Left colon (tissue), 2 donors: Measurements from ENCODE around the gene SRBD1. TPM values are rescaled to one million over a fixed set of nuclear protein-coding genes. Genes with fewer than 3 reads are reported as not detected.

Experiments
- ATAC-seq: fragments of 200-7000 bp; cut with Tn5 transposase; one replicate; pipeline ENCODE4 v1.9.1; 2020; ENCODE audit warnings: mild to moderate bottlenecking, moderate library complexity
- DNase-seq, 2 donors: peaks; one replicate each; pipeline ENCODE4 v3.0.0-alpha.2; 2020
- intact Hi-C, 2 donors: fragments of 100-400 bp; cut with DNase I in 1 of 2; cut with micrococcal nuclease in 1 of 2; formaldehyde crosslinking; loops; one replicate each; pipeline versions ENCODE4 v1.11.2 to v1.14.0; 2022; cut with DNase I, micrococcal nuclease
- total RNA-seq, 2 donors: library from RNA; stranded (reverse); fragmentation: NEBNext Ultra II Directional; extraction: Animal tissue kit (Norgen Biotek cat#: 25700); gene quantifications; one replicate each; pipeline ENCODE4 v1.2.1, GENCODE V29; 2021
- donor health status: DM: no; HTN: no; CAD: no.
- donor health status: DM: yes; HTN: yes; CAD: no.

Gene SRBD1
- total RNA-seq, 2 donors from 2014 or later = 14.6 to 16.2 TPM

DNA sequence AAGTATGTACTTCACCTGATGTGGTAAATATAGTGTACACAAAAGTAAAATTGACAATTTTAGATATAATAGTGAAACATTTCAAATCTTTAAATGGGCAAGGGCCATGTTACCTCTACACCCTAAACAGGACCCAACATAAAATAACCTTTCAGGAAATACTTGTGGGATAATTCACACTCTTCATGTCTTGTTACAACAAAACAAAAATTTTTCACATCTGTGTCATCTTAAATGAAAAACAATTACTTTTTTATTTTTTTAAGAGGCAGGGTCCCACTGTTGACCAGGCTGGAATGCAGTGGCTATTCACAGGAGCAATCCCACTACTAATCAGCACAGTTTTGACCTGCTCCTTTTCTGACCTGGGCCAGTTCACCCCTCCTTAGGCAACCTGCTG, 42.1 kb downstream of the SRBD1 start:
- no peak for DNase-seq
- ATAC-seq = no peak
- intact Hi-C loops = no loop called here

DNA sequence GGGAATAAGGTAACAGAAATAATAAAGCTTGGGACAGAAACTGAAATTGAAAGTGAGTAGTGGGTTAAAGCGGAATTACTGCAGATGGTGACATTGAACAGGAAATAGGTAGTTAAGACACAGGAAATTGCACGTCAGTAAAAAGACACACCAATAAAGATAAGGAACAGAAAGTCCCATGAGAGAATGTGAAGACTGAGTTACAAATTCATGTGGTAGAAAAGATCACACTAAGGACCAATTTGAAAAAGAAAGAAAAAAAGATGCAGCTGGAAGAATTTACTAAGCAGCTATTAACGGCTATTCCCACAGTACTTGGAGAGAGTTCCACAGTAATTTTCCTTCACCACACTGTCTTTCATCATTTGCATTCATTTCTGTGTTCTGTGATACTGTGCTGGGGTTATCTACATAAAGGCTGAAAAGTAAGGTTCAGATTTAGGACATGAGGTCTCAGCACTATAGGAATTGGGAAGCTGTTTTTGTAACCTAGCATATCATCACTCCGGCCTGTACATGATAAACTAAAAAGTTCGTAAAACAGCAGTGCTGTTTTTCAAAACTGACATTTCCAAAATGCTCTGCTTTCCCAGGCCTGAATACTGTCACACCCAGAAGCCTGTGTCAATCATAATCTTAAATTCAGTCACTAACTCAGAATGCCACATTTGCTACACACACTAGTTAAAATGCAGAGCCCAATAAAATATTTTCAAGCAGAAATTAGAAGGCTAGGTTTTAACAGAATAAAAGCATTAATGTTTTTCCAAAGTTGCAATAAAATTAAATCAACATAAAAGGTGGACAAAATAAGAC, 42.9 kb downstream of the SRBD1 start:
- ATAC-seq = peak; percentile 97
- intact Hi-C loops = no loop called here
- DNase-seq = no peak

DNA sequence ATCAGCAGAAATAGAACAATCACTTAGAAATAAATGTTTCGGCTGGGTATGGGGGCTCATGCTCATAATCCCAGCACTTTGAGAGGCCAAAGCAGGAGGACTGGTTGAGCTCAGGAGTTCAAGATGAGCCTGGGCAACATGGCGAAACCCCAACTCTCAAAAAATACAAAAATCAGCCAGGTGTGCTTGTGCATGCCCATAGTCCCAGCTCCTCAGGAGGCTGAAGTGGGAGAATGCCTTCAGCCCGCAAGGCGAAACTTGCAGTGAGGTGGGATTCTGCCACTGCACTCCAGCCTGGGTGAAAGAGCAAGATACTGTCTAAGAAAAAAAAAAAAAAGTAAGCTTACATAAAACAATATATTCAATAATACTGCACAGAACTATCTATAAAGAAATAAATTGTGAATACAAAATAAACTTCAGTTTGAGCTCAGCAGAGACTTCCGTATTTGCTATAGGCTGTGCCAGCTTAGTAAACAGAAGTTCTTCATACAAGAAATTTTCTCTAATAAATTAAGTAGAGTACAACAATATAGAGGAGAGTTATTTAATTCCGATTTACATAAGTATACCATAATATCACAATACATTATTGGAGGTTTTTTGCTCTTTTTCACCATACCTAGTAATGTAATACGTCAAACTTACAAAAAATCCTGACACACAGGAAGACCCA, 43.6 kb downstream of the SRBD1 start:
- DNase-seq (peak in 1 of 2 donors; percentile 15), ATAC-seq (peak; percentile 8)
- intact Hi-C loops = no loop called here

DNA sequence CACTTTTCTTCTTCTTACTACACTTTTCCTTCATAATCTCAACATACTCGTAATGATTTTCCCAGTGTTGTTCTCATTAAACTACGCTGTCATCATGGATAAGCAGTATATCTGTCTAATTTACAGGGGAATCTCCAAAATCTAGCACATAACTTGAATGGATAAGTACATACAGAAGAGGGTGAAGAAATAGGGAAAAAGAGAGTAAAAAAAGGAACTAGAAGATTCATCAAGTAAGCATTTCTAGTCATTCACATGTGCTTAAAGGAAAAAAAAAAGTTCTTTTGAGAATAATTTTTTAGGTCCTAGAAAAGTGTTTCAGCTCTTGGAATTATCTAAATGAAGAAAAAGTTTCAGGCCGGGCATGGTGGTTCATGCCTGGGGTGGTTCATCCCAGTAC, 51.6 kb downstream of the SRBD1 start:
- ATAC-seq (no peak), DNase-seq (no peak)
- intact Hi-C loops = no loop called here

DNA sequence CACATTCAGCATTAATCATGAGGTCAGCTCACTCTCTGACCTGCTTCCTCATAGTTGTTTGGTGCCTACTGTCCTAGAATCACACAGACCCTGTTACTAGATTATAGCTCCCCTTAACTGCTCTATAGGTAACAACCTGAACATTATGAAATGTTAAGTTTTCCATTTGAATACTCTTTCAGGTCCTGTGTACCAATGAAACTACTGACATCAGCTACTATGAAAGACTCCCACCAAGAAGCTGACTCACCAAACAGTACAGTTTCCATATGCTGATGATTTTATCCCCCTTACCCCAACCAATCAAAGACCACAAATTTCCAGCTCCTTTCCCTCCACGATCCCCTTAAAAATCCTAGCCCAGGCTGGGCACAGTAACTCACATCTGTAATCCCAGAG, 56.3 kb downstream of the SRBD1 start:
- intact Hi-C loops = no loop called here
- ATAC-seq = no peak

DNA sequence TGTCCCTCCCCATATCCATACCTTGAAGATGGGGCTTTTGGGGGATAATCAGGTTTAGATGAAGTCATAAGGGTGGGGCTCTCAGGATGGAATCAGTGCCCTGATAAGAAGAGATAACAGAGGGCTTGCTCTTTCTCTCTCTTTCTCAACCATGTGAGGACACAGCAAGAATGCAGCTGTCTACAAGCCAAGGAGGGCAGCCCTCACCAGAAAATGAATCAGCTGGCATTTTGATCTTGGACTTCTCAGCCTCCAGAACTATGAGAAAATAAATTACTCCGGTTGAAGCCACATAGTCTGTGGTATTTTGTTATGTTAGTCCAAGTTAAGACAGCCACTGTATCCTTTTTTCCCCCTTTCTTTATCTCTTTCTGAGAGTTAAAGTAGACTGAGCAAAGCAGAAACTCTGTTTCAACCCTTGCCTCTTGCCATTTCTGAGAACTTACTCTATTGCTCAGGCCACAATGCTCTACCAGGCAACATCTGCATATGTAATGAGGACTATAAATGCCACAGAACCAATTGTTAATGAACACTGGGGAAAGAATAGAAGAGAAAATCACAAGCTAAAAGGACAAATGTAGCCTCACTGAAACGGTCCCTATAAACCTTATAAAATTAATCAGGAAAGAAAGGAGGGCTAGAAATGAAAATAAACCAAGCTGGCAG, 56.9 kb downstream of the SRBD1 start:
- DNase-seq (no peak), ATAC-seq (peak; percentile 21)

More for the DNA sequence above, 56.3 kb downstream of the SRBD1 start:
- DNase-seq = no peak

DNA sequence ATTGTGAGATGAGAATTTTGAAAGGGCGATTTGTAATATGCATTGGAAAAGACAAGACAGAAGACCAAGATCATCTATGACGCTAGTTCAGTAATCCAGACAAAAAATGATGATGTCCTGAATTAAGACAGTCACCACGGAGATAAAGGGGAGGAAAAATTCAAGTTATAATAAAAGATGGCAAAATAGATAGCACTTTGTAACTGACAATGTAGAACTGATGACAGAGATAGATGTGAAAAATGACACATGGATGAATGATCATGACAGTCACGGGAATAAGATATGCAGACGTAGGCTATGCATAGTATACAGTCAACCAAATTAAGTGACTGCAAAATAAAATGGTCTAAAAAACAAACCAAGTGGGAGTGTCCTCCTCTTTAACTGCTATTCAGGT, 59.2 kb downstream of the SRBD1 start:
- ATAC-seq = no peak
- intact Hi-C loops = no loop called here
- DNase-seq = no peak

More for the DNA sequence above, 56.9 kb downstream of the SRBD1 start:
- intact Hi-C loops = no loop called here

DNA sequence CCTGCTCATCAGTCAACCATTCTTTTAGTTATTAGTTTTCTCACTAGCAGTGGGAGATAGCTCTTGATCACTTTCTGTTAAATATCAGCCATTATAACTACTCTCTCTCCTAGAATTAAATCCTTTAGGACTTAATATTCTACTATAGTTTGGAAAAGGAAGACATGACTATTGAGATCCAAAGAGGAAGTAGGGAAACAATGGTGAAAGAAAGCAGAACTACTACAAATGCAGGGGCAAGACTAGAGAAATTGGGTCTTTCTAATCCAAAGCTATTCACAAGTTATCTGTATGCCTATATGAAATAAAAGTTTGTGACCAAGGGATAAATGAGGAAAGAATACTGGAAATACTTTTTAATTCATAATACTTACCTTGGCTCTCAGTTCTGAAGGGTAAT, 65.1 kb downstream of the SRBD1 start:
- DNase-seq (no peak), ATAC-seq (no peak)
- intact Hi-C loops = no loop called here

DNA sequence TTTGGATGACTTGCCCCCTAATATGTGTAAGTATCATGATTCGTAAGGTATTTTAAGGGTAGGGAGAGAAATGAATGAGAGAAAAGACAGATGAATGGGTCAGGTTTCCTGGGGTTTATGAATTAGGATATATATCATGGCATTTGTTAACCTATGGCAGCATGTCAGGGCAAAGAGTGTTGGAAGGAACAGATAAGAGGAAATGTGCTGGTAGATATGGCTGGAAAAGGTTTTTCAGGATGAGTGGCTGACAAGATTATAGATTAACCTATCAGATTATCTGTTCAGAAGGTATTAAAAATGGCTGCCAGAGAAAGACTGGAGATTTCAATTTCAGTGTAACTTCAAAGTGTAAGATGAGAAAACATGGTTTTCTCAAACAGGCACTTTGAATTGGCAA, 67.8 kb downstream of the SRBD1 start:
- intact Hi-C loops = no loop called here
- no peak for ATAC-seq
- no peak for DNase-seq

DNA sequence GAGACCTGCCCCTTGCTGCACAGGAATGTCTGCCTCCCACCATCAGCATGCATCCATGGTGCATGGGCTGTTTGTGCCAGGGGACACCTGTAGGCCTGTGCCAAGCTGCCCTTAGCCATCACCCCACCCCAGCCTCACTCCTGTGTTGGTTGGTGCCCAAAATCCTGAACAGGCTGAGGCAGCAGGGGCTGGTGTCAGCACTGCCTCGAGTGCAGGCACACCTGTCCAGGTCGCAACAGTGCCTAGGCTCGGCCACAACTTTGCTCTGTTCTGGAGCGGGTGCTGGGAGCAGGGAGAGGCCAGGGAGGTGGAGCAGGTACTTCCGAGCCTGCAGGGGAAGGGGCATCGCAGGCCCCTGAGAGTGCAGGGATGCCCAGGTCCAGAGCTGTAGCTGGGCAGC, 69.1 kb downstream of the SRBD1 start:
- ATAC-seq = no peak
- DNase-seq = no peak
- intact Hi-C loops = no loop called here

DNA sequence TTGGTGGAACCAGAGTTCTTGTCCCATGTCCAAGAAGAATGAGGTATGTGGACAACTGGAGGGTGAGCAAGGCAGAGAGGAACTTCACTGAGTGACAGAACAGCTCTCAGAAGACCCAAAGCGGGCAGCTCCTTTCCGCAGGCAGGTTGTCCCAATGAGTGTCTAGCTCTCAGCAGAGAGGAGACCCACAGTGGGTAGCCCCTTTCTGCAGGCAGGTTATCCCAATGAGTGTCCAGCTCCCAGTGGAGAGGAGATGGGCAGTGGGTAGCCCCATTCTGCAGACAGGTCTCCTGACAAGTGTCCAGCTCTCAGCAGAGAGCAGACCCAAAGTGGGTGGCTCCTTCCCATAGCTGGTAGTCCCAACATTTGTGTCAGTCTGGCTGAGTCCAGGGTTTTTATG, 69.6 kb downstream of the SRBD1 start:
- ATAC-seq (no peak), DNase-seq (no peak)
- intact Hi-C loops = no loop called here

DNA sequence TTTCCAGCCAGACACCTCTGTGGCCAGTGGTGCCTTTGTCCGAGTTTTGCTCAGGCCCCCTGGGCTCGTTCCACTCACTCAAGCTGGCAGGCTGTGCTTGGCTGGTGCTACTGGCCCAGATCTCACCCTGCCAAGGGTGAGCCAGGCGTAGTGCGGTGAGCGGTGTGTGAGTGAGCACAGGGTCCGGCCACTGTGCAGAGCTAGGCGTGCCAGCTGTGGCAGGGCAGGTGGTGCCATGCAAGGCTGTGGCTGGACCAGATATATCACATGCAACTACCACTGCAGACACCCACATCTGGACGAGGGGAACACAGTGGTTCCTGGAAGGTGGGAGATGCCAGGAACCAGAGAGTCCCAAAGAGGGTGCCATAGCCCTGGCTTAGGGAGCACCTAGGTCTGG, 70.1 kb downstream of the SRBD1 start:
- intact Hi-C loops = no loop called here
- no peak for ATAC-seq
- no peak for DNase-seq

DNA sequence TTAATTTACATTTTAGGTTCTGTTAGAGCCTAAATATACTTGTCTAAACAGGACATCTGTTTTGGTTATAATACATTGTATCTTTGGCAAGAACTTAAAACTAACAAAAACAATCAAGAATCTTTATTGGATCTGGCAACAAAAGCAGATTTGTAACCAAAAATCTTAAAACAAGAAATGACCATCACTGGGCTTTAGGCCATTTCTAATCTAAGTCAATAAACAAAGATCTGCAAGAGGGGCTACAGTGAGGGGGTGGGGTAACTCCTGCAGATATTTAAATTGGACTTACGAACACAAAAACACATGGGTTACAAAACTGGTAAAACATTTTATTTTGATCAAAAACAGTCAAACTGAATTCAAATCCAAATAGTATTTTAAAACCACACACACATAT, 77.3 kb downstream of the SRBD1 start:
- ATAC-seq = no peak
- intact Hi-C loops = no loop called here
- DNase-seq = no peak

DNA sequence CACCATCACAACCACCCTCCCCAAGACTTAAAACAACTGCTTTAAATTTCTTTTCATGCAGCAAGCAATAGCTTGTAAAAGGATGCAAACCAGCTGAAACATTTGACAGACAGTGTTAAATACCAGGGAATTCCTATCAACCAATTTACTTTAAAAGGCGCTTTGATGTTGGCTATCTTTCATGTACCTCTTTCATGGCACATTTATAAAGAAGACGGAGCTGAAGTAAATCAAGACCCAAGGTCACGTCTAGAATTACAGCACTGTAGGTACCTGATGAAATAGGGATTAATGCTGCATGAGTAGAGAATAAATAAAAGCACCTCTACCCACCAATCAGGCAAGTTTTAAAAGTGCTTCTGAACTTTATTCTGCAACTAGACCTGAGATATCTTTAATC, 78.9 kb downstream of the SRBD1 start:
- intact Hi-C loops = no loop called here
- ATAC-seq = no peak
- no peak for DNase-seq

DNA sequence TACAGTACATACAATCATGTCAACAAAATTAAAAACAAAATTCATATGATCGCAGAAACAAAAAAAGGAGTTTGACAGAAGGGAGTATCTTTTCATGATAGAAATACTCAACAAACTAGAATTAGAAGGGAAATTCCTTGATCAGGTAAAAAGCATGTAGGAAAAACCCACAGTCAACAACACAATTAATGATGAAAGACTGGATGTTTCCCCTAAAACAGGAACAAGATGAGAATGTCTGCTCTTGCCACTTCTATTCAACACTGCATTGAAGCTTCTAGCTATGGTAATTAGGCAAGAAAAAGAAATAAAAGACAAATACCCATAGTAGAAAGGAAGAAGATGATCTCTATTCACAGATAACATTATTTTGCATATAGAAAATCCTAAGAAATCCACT, 87.1 kb downstream of the SRBD1 start:
- ATAC-seq (no peak), DNase-seq (no peak)
- intact Hi-C loops = no loop called here

DNA sequence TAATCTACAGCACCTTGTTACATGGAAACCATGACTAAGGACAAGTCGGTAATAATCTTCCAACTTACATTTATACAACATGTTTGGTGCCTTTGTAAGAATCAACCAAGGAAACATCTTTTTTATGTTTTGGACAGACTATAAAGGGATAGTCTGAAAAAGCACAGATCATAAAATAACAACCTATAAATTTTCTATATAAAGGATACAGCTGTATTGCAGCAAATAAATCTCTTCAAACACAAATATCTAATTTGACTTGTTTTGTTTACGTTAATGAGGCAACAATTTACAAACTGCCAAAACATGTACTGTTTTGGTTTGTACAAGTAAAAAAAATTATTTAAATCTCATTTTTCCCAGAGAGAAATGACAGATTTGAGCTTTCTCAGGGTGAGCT, 92.5 kb downstream of the SRBD1 start:
- intact Hi-C loops = no loop called here
- ATAC-seq (no peak), DNase-seq (no peak)

DNA sequence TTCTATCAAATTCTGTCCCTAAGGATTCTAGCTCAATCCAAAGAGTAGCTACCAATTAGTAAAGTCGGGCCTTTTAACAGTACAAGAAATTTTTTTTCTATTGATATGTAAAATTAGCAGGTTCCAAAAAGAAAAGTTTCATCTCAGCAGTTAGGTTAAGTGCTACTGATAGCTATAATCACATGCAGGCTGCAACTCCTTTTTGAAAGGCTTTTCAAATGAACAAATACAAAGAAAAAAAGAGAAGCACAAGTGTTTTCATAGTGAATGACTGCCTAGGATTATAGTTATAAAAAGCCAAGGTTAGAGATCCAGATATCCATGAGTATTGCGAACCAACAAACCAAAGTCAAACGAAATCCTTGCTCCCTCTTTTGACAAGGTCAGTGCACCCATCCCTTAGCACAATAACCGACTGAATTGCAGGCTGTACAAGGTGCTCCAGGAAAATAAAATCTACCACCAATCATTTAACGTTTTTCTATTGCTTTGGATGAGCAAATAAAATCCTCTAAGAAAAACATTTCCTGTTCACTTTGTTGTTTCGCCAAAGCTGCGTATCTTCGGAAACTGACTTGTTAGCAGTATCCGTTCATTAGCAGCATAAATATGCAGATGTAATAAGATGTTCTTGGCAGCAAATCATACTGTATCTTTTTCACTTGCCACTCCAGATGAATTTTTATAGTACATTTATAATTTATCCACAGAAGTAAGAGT, 100.2 kb downstream of the SRBD1 start:
- no peak for DNase-seq
- intact Hi-C loops = no loop called here
- ATAC-seq = peak; percentile 79

DNA sequence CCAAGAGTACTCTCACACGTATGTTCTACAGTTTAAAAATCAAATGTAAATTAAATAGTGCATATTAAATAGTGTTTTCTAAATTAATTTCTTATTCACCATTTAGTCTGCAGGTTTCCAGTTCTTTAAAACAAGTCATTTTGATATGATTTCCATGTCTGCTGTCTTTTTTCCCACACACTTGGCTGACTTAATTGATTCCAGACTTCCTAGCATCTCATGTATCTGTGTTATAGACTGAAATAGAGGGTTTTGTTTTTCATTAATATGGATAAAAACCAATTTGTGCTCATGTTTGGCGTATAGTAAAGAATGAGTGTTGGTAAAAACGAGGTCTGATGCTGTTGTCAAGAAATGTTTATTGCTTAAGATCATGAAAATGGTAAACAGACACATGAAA, 104.3 kb downstream of the SRBD1 start:
- DNase-seq (no peak), ATAC-seq (no peak)
- intact Hi-C loops = no loop called here

DNA sequence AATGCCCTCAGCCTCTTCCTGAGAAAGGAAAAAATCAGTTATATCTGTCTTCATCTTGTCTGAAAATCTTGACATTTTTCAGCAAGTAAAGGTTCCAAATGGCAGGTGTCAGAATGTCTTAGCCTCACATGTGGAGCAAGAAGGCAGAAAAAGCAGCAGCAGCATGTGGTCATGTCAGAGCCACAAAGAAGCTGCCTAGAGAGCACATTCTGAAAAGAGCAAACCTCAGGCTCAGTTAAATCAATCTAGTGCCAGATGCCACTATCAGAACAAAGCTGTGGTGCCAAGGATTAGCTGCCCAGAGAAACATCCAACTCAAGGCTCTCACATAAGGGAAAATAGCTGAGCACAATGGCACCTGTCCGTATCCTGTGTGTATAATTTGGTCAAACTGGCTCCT, 105.9 kb downstream of the SRBD1 start:
- intact Hi-C loops = no loop called here
- DNase-seq = no peak
- ATAC-seq = no peak
